Neural cell (in vitro differentiated cells): Measurements from ENCODE around the gene FOXL1. TPM values are rescaled to one million over a fixed set of nuclear protein-coding genes. Genes with fewer than 3 reads are reported as not detected.
A peak's percentile ranks its signal among the peaks of the same experiment; 100 is the strongest.

Experiments
- H2AFZ ChIP-seq: fragments of 200-600, 300-800 bp; sonication (generic), shearing (Covaris generic); 2 replicates; pipeline ENCODE4 v1.6.0; 2014; ENCODE audit warnings: low read depth, mild to moderate bottlenecking, antibody characterized with exemption, low read length, moderate library complexity
- H3F3A ChIP-seq: fragments of 200-600 bp; shearing (Covaris generic); 2 replicates; pipeline ENCODE4 v1.6.1; 2016; ENCODE audit warnings: mild to moderate bottlenecking, moderate library complexity, mixed read lengths, antibody characterized with exemption, low read length; ENCODE audit not compliant: insufficient read depth, poor library complexity, severe bottlenecking
- H3K27ac ChIP-seq: fragments of 200-600, 300-800 bp; sonication (generic), shearing (Covaris generic); 2 replicates; pipeline ENCODE4 v1.5.1; 2014; ENCODE audit warnings: mild to moderate bottlenecking, low read length, moderate library complexity
- H3K27me3 ChIP-seq: fragments of 300-800, 200-600 bp; sonication (generic), shearing (Covaris generic); 2 replicates; pipeline ENCODE4 v1.6.0; 2014; ENCODE audit warnings: mild to moderate bottlenecking, low read depth, low read length, moderate library complexity; ENCODE audit not compliant: insufficient read depth
- H3K36me3 ChIP-seq: fragments of 300-800, 200-600 bp; sonication (generic), shearing (Covaris generic); 2 replicates; pipeline ENCODE4 v1.5.1; 2014; ENCODE audit warnings: mild to moderate bottlenecking, antibody characterized with exemption, low read length, moderate library complexity; ENCODE audit not compliant: insufficient read depth
- H3K4me2 ChIP-seq: fragments of 300-800, 200-600 bp; sonication (generic), shearing (Covaris generic); 2 replicates; pipeline ENCODE4 v1.6.0; 2014; ENCODE audit warnings: mild to moderate bottlenecking, low read length
- H3K4me3 ChIP-seq: fragments of 300-800, 200-600 bp; sonication (generic), shearing (Covaris generic); 2 replicates; pipeline ENCODE4 v1.5.1; 2014; ENCODE audit warnings: mild to moderate bottlenecking, low read length, moderate library complexity
- H3K79me2 ChIP-seq: fragments of 200-600 bp; shearing (Covaris generic); replicated peaks from 2 replicates; pipeline ENCODE4 v1.6.0; 2014; ENCODE audit warnings: mild to moderate bottlenecking, low read length, moderate library complexity; ENCODE audit not compliant: insufficient read depth
- H3K9ac ChIP-seq: fragments of 300-800, 200-600 bp; sonication (generic), shearing (Covaris generic); 2 replicates; pipeline ENCODE4 v1.6.1; 2016; ENCODE audit warnings: mild to moderate bottlenecking, low read length, mixed read lengths
- H3K9me2 ChIP-seq: fragments of 200-600 bp; shearing (Covaris generic); 2 replicates; pipeline ENCODE4 v1.6.1; 2016; ENCODE audit warnings: mild to moderate bottlenecking, low read length, mixed read lengths; ENCODE audit not compliant: insufficient read depth
- H3K9me3 ChIP-seq: fragments of 200-600, 300-800 bp; sonication (generic), shearing (Covaris generic); 2 replicates; pipeline ENCODE4 v1.6.1; 2016; ENCODE audit warnings: mild to moderate bottlenecking, mixed run types, low read length, moderate library complexity, mixed read lengths
- H4K20me1 ChIP-seq: fragments of 200-600 bp; shearing (Covaris generic); 2 replicates; pipeline ENCODE4 v1.6.1; 2016; ENCODE audit warnings: mild to moderate bottlenecking, mixed run types; ENCODE audit not compliant: insufficient read depth
- CTCF ChIP-seq: fragments of 450-650 bp; IDR thresholded peaks from 2 replicates; pipeline ENCODE4 v1.5.1; 2014; ENCODE audit warnings: antibody characterized with exemption, mild to moderate bottlenecking, moderate library complexity; ENCODE audit not compliant: poor library complexity, severe bottlenecking
- EP300 ChIP-seq: fragments of 450-650 bp; conservative IDR thresholded peaks from 2 replicates; pipeline ENCODE4 v1.6.1; 2014; ENCODE audit warnings: antibody characterized with exemption, mild to moderate bottlenecking, moderate library complexity; ENCODE audit not compliant: poor library complexity, severe bottlenecking
- POLR2AphosphoS5 ChIP-seq: IDR thresholded peaks from 2 replicates; pipeline ENCODE4 v1.6.1; 2012
- RAD21 ChIP-seq: fragments of 450-650 bp; conservative IDR thresholded peaks from 2 replicates; pipeline ENCODE4 v1.6.1; 2014; ENCODE audit warnings: antibody characterized with exemption, mild to moderate bottlenecking, moderate library complexity
- REST ChIP-seq: IDR thresholded peaks from 2 replicates; pipeline ENCODE4 v1.6.1; 2012; ENCODE audit warnings: borderline replicate concordance
- SMC3 ChIP-seq: fragments of 450-650 bp; conservative IDR thresholded peaks from 2 replicates; pipeline ENCODE4 v1.6.1; 2014; ENCODE audit warnings: antibody characterized with exemption, mild to moderate bottlenecking, moderate library complexity; ENCODE audit not compliant: poor library complexity
- TAF1 ChIP-seq: IDR thresholded peaks from 2 replicates; pipeline ENCODE4 v1.6.1; 2012; ENCODE audit warnings: low read depth
- polyA minus RNA-seq: library from RNA; depleted of rRNA, polyadenylated mRNA; stranded (reverse); fragments of >200 nt; gene quantifications from 2 replicates; pipeline ENCODE4 v1.2.3, GENCODE V29; 2014
- polyA plus RNA-seq: library from polyadenylated mRNA; depleted of rRNA; stranded (reverse); fragments of >200 nt; gene quantifications from 2 replicates; pipeline ENCODE4 v1.2.3, GENCODE V29; 2014

The FOXL1 gene
- polyA plus RNA-seq (0.07 and 0.24 TPM in 2 replicates), polyA minus RNA-seq (not detected in 2 replicates)

- Histone ChIP-seq H3K4me3 (peak within 1 kb of the TSS; percentile 57), H3F3A (no peaks in the 10 kb centered on the region), H3K9me3 (no peaks in the 10 kb centered on the region), H3K36me3 (no peaks in the 10 kb centered on the region), H4K20me1 (no peaks in the 10 kb centered on the region), H3K27me3 (peaks cover 97% of the 10 kb centered on the region), H3K9me2 (no peaks in the 10 kb centered on the region), H3K27ac (no peak within 1 kb of the TSS), H3K9ac (no peak within 1 kb of the TSS), H2AFZ (no peak within 1 kb of the TSS), H3K79me2 (no peaks in the 10 kb centered on the region), H3K4me2 (no peak within 1 kb of the TSS)
- TF ChIP-seq SMC3: no peak
- TF ChIP-seq REST: no peak
- no peak for TF ChIP-seq TAF1
- TF ChIP-seq CTCF: no peak
- no peak for TF ChIP-seq POLR2AphosphoS5
- TF ChIP-seq EP300: no peak
Observed at GRCh38 chr16:86578061-86578599, at the start of gene FOXL1. FOXL1 (plus strand) TSS chr16:86578549; CDS start chr16:86578724, 175 bp downstream.

GRCh38 chr16:86529160-86529559, 49.2 kb upstream of the FOXL1 start:
- Histone ChIP-seq H4K20me1 (no peaks in the 10 kb centered on the region), H3K27me3 (no peaks in the 10 kb centered on the region), H3K9ac (no peak overlapping the region), H3K27ac (no peak overlapping the region), H2AFZ (no peak overlapping the region), H3K4me3 (no peak overlapping the region), H3K9me2 (no peaks in the 10 kb centered on the region), H3K79me2 (no peaks in the 10 kb centered on the region), H3F3A (no peaks in the 10 kb centered on the region), H3K9me3 (no peaks in the 10 kb centered on the region), H3K36me3 (no peaks in the 10 kb centered on the region), H3K4me2 (no peak overlapping the region)
- TF ChIP-seq EP300 (no peak), RAD21 (no peak)
